HCT116 (cell line): ENCODE data around the gene FNDC3A. TPM values are rescaled to one million over a fixed set of nuclear protein-coding genes. Genes with fewer than 3 reads are reported as not detected.

Experiments
- ATAC-seq: fragments of 200-7000 bp; cut with Tn5 transposase; 2 replicates; pipeline ENCODE4 v1.9.1; 2020; ENCODE audit warnings: mild to moderate bottlenecking, moderate library complexity
- BruUV-seq: library from RNA; stranded (reverse); fragments of 400-500 nt; replicated peaks from 2 replicates; lab custom pipeline; 2021; lab: Mats Ljungman, UMichigan
- CTCF ChIA-PET: fragments of 300-600 bp; sonication (Branson Sonifier 250); formaldehyde crosslinking; loops from one replicate; lab custom pipeline; 2021; ENCODE audit warnings: antibody characterized with exemption; lab: Charles Lee
- POLR2A ChIA-PET: fragments of 300-600, 350-600 bp; sonication (Branson Sonifier 250); formaldehyde crosslinking; loops from one replicate; lab custom pipeline; 2021; ENCODE audit warnings: antibody characterized with exemption; lab: Charles Lee
- RAD21 ChIA-PET, 2 experiments: fragments of 300-600 bp; sonication (Branson Sonifier 250); formaldehyde crosslinking; loops; one replicate each; lab custom pipeline; 2023; ENCODE audit warnings: low total read pairs in 2 of 2; ENCODE audit not compliant: uncharacterized antibody in 2 of 2, unreplicated experiment in 2 of 2, low non-redundant PET in 1 of 2; lab: Charles Lee
- DNase-seq: peaks from one replicate; pipeline ENCODE4 v3.0.0-alpha.2; 2010; ENCODE audit warnings: low read depth, low spot score
- H2AFZ ChIP-seq: fragments of 200-600 bp; shearing (Covaris generic), sonication (generic); 2 replicates; pipeline ENCODE4 v1.6.1; 2017; ENCODE audit warnings: low read depth, mixed run types, mixed read lengths, antibody characterized with exemption, low read length; ENCODE audit not compliant: poor library complexity, severe bottlenecking
- H3K27ac ChIP-seq: 2 replicates; pipeline ENCODE4 v1.5.1; 2012; ENCODE audit warnings: low read depth, low read length
- H3K27me3 ChIP-seq: fragments of 200-600 bp; sonication (generic); 2 replicates; pipeline ENCODE4 v1.6.1; 2016; ENCODE audit warnings: mixed run types, low read length, mixed read lengths; ENCODE audit not compliant: insufficient read depth
- H3K36me3 ChIP-seq, 2 experiments: fragments of 200-500 bp in 1 of 2; fragments of 200-600 bp in 1 of 2; sonication (Bioruptor generic) in 1 of 2; sonication (generic) in 1 of 2; 2 replicates each; pipeline versions ENCODE4 v1.5.1 to v1.6.1; 2014 to 2016; ENCODE audit warnings: low read length in 2 of 2, inconsistent platforms in 1 of 2, mixed read lengths in 1 of 2, mixed run types in 1 of 2; ENCODE audit not compliant: insufficient read depth in 2 of 2, control insufficient read depth in 1 of 2
- H3K4me1 ChIP-seq, 2 experiments: fragments of 200-600 bp in 1 of 2; sonication (generic) in 1 of 2; 2 replicates each; pipeline versions ENCODE4 v1.5.1 to v1.6.1; 2012 to 2017; ENCODE audit warnings: low read length in 2 of 2, inconsistent platforms in 1 of 2, mild to moderate bottlenecking in 1 of 2, mixed read lengths in 1 of 2, mixed run types in 1 of 2, moderate library complexity in 1 of 2; ENCODE audit not compliant: insufficient read depth in 2 of 2, control insufficient read depth in 1 of 2
- H3K4me2 ChIP-seq: fragments of 200-600 bp; sonication (generic); 2 replicates; pipeline ENCODE4 v1.6.1; 2017; ENCODE audit warnings: mixed run types, low read length, mixed read lengths
- H3K4me3 ChIP-seq, 2 experiments: fragments of 200-600 bp in 1 of 2; sonication (generic) in 1 of 2; replicated peaks in 1 of 2; 2 replicates each; pipeline ENCODE4 v1.5.1; 2011 to 2016; ENCODE audit warnings: low read length in 2 of 2, control low read depth in 1 of 2, low read depth in 1 of 2, mild to moderate bottlenecking in 1 of 2, mixed read lengths in 1 of 2, mixed run types in 1 of 2
- H3K79me2 ChIP-seq: fragments of 200-600 bp; sonication (generic); 2 replicates; pipeline ENCODE4 v1.6.1; 2017; ENCODE audit warnings: mild to moderate bottlenecking, mixed run types, low read length, moderate library complexity, mixed read lengths; ENCODE audit not compliant: insufficient read depth
- H3K9ac ChIP-seq: fragments of 200-600 bp; sonication (generic); 2 replicates; pipeline ENCODE4 v1.6.1; 2016; ENCODE audit warnings: low read length, mixed read lengths
- H3K9me2 ChIP-seq: fragments of 200-600 bp; sonication (generic), shearing (Covaris generic); 2 replicates; pipeline ENCODE4 v1.6.1; 2017; ENCODE audit warnings: mixed run types, mild to moderate bottlenecking, moderate library complexity; ENCODE audit not compliant: insufficient read depth
- H3K9me3 ChIP-seq, 2 experiments: fragments of 200-500 bp in 1 of 2; fragments of 200-600 bp in 1 of 2; sonication (Bioruptor generic) in 1 of 2; sonication (generic) in 1 of 2; 2 replicates each; pipeline ENCODE4 v1.6.1; 2014 to 2017; ENCODE audit warnings: low read length in 2 of 2, mixed read lengths in 2 of 2, inconsistent platforms in 1 of 2, low read depth in 1 of 2, mild to moderate bottlenecking in 1 of 2, mixed run types in 1 of 2, moderate library complexity in 1 of 2; ENCODE audit not compliant: control insufficient read depth in 1 of 2, insufficient read depth in 1 of 2
- H4K20me1 ChIP-seq: fragments of 200-600 bp; sonication (generic), shearing (Covaris generic); 2 replicates; pipeline ENCODE4 v1.6.1; 2017; ENCODE audit warnings: mixed run types, mild to moderate bottlenecking, moderate library complexity; ENCODE audit not compliant: insufficient read depth
- ATF3 ChIP-seq: IDR thresholded peaks from 2 replicates; pipeline ENCODE4 v1.6.1; 2012
- CBX3 ChIP-seq: IDR thresholded peaks from 2 replicates; pipeline ENCODE4 v1.6.1; 2012; ENCODE audit warnings: low read depth
- CEBPB ChIP-seq: IDR thresholded peaks from 2 replicates; pipeline ENCODE4 v1.6.1; 2012; ENCODE audit warnings: low read depth
- ELF1 ChIP-seq: IDR thresholded peaks from 2 replicates; pipeline ENCODE4 v1.6.1; 2012; ENCODE audit warnings: low read depth, borderline replicate concordance
- FOSL1 ChIP-seq: IDR thresholded peaks from 2 replicates; pipeline ENCODE4 v1.6.1; 2012; ENCODE audit warnings: low read depth
- JUND ChIP-seq: IDR thresholded peaks from 2 replicates; pipeline ENCODE4 v1.6.1; 2012
- POLR2A ChIP-seq: IDR thresholded peaks from 2 replicates; pipeline ENCODE4 v1.7.0; 2011; ENCODE audit warnings: borderline replicate concordance; ENCODE audit not compliant: insufficient read depth, insufficient read length; ENCODE audit errors: extremely low read depth
- SIN3A ChIP-seq: IDR thresholded peaks from 2 replicates; pipeline ENCODE4 v1.6.1; 2012; ENCODE audit warnings: low read depth
- SP1 ChIP-seq: IDR thresholded peaks from 2 replicates; pipeline ENCODE4 v1.6.1; 2012; ENCODE audit warnings: low read depth
- SRF ChIP-seq: IDR thresholded peaks from 2 replicates; pipeline ENCODE4 v1.6.1; 2012; ENCODE audit warnings: low read depth
- ZNF274 ChIP-seq: fragments of 200-500 bp; sonication (Bioruptor generic); IDR thresholded peaks from 2 replicates; pipeline ENCODE4 v1.6.1; 2014; ENCODE audit warnings: mild to moderate bottlenecking, low read depth, low read length, inconsistent platforms
- intact Hi-C: fragments of 100-400 bp; cut with micrococcal nuclease; formaldehyde crosslinking; loops from 2 replicates; pipeline ENCODE4 v1.10.0; 2022
- total RNA-seq: library from RNA; stranded (reverse); gene quantifications from one replicate; pipeline ENCODE4 v1.2.1, GENCODE V29; 2021; ENCODE audit not compliant: unreplicated experiment

The FNDC3A gene
- total RNA-seq, 1 experiment from 2014 or later: 30.5 TPM

GRCh38 chr13:49084961-49085360 lies 109.2 kb downstream of the FNDC3A start:
- CTCF ChIA-PET: no interaction called here
- ATAC-seq: no peak
- Histone ChIP-seq H3K79me2 (no peaks in the 10 kb centered on the region), H3K9me3 (no peaks in the 10 kb centered on the region), H3K9ac (no peak overlapping the region), H3K4me2 (no peak overlapping the region), H3K36me3 (no peaks in the 10 kb centered on the region), H2AFZ (no peak overlapping the region), H4K20me1 (no peaks in the 10 kb centered on the region), H3K27me3 (no peaks in the 10 kb centered on the region), H3K4me1 (peaks cover 0 to 9% of the 10 kb centered on the region in 2 experiments; a peak in 2 of 4 replicates), H3K9me2 (no peaks in the 10 kb centered on the region), H3K4me3 (no peak overlapping the region), H3K27ac (no peak overlapping the region)
- TF ChIP-seq ZNF274: no peak
- no peak for TF ChIP-seq ATF3
- TF ChIP-seq CBX3: no peak
- TF ChIP-seq SRF: no peak
- no peak for TF ChIP-seq POLR2A
- TF ChIP-seq SIN3A: no peak
- POLR2A ChIA-PET: no interaction called here
- RAD21 ChIA-PET: no interaction called here
- intact Hi-C loops: no loop called here
- no peak for DNase-seq
- no TSS peak for BruUV-seq

- no peaks in the 10 kb centered on the region for H3K79me2 ChIP-seq
- ATAC-seq: no peak
- no peak overlapping the region for H3K27ac ChIP-seq
- no peaks in the 10 kb centered on the region for H4K20me1 ChIP-seq
- H3K4me1 ChIP-seq: peaks cover 0 to 9% of the 10 kb centered on the region in 2 experiments; a peak in 2 of 4 replicates
- H3K36me3 ChIP-seq: no peaks in the 10 kb centered on the region
- POLR2A ChIA-PET: no interaction called here
- intact Hi-C loops: no loop called here
- CTCF ChIA-PET: no interaction called here
- RAD21 ChIA-PET: no interaction called here
- H3K4me2 ChIP-seq: peak overlapping the region; percentile 20
- no TSS peak for BruUV-seq
- peak; percentile 6 for DNase-seq
- H3K9me3 ChIP-seq: no peaks in the 10 kb centered on the region
- no peak overlapping the region for H2AFZ ChIP-seq
- H3K9me2 ChIP-seq: no peaks in the 10 kb centered on the region
- no peak overlapping the region for H3K9ac ChIP-seq
- TF ChIP-seq SP1 (peak; percentile 23; the same call in 1 of the 2 replicates), JUND (peak; percentile 40; the same call in 1 of the 2 replicates), POLR2A (no peak), FOSL1 (peak; percentile 48; the same call in 1 of the 2 replicates), CEBPB (peak; percentile 71), ELF1 (no peak)
- H3K4me3 ChIP-seq: no peak overlapping the region
- H3K27me3 ChIP-seq: no peaks in the 10 kb centered on the region
Observed at GRCh38 chr13:49086722-49087121, 111.0 kb downstream of the FNDC3A start.
